ENCODE results near the gene HIPK3. TPM values are rescaled to one million over a fixed set of nuclear protein-coding genes. Genes with fewer than 3 reads are reported as not detected.

HIPK3 gene
- total RNA-seq, 1 experiment from 2014 or later: 68.5 TPM

GRCh38 chr11:33377412-33378370, 120.5 kb downstream of the HIPK3 start:
- CTCF ChIA-PET: no interaction called here
- POLR2A ChIA-PET: no interaction called here
- H3K4me1 Mint-ChIP-seq (ENCODE audit: low read depth, unreplicated experiment): peaks cover 5% of the 10 kb centered on the region
- no peak overlapping the region for H3K4me3 ChIP-seq (ENCODE audit: low read depth, low read length)
- H3K4me1 ChIP-seq: 0 out of 2 replicates have a peak, but pooled peaks cover 7% of the 10 kb centered on the region
- no peaks in the 10 kb centered on the region for H3K36me3 Mint-ChIP-seq (ENCODE audit: insufficient read depth, unreplicated experiment)
- H3K27me3 ChIP-seq (replicated peaks; ENCODE audit: control insufficient read depth, insufficient read depth, low read length): peaks cover 3% of the 10 kb centered on the region
- H3K4me3 Mint-ChIP-seq (ENCODE audit: unreplicated experiment): no peak overlapping the region
- no peaks in the 10 kb centered on the region for H3K36me3 ChIP-seq (ENCODE audit: control insufficient read depth, insufficient read depth, low read length)
- H3K9me3 ChIP-seq: no peaks in the 10 kb centered on the region
- BruUV-seq (replicated peaks): no TSS peak
- TF ChIP-seq CTCF (IDR thresholded peaks at IDR 0.05; ENCODE audit: insufficient read depth in 1 of 2, low read depth in 1 of 2, low read length in 1 of 2, severe bottlenecking in 1 of 2, unreplicated experiment in 1 of 2): no peak
- intact Hi-C loops (cut with micrococcal nuclease; ENCODE audit: unreplicated experiment): no loop called here
- no peak overlapping the region for H3K27ac Mint-ChIP-seq (ENCODE audit: unreplicated experiment)
- no peaks in the 10 kb centered on the region for H3K9me3 Mint-ChIP-seq (ENCODE audit: unreplicated experiment)
- peaks cover 22% of the 10 kb centered on the region for H3K27me3 Mint-ChIP-seq (ENCODE audit: insufficient read depth, unreplicated experiment)
- no peak for DNase-seq

DNA sequence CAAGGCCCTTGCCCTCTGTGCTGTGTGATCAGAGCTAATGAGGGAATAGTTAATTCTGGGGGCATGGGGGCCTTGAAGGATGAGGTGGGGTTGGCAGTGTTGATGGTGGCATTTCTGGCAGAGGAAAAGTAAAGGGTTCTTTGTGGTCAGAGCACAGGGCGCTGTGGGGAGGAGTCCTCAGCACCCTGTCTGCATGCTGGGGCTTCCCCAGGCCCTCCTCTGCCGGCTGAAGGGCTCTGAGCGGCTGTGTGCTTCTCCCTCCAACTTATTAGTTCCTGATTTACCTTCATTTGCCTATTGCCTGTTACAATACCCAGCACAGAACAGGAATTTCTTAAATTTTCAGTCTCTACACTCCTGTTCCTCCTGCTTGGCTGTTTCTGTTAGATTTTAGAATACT, 122.8 kb downstream of the HIPK3 start:
- Histone ChIP-seq H3K4me3 (ENCODE audit: low read depth, low read length) (no peak overlapping the region), H3K9me3 (peaks cover 1% of the 10 kb centered on the region), H3K4me1 (0 out of 2 replicates have a peak, but pooled peaks cover 7% of the 10 kb centered on the region), H3K27me3 (replicated peaks; ENCODE audit: control insufficient read depth, insufficient read depth, low read length) (peaks cover 1% of the 10 kb centered on the region), H3K36me3 (ENCODE audit: control insufficient read depth, insufficient read depth, low read length) (no peaks in the 10 kb centered on the region)
- Mint-ChIP-seq H3K27me3 (ENCODE audit: insufficient read depth, unreplicated experiment) (peaks cover 15% of the 10 kb centered on the region), H3K4me1 (ENCODE audit: low read depth, unreplicated experiment) (peaks cover 5% of the 10 kb centered on the region), H3K9me3 (ENCODE audit: unreplicated experiment) (no peaks in the 10 kb centered on the region), H3K36me3 (ENCODE audit: insufficient read depth, unreplicated experiment) (no peaks in the 10 kb centered on the region), H3K4me3 (ENCODE audit: unreplicated experiment) (no peak overlapping the region), H3K27ac (ENCODE audit: unreplicated experiment) (no peak overlapping the region)
- ChIA-PET POLR2A (no interaction called here), CTCF (no interaction called here)
- intact Hi-C loops (cut with micrococcal nuclease; ENCODE audit: unreplicated experiment): no loop called here
- BruUV-seq (replicated peaks): no TSS peak
- TF ChIP-seq CTCF (IDR thresholded peaks at IDR 0.05; ENCODE audit: insufficient read depth in 1 of 2, low read depth in 1 of 2, low read length in 1 of 2, severe bottlenecking in 1 of 2, unreplicated experiment in 1 of 2): no peak
- DNase-seq: no peak

DNA sequence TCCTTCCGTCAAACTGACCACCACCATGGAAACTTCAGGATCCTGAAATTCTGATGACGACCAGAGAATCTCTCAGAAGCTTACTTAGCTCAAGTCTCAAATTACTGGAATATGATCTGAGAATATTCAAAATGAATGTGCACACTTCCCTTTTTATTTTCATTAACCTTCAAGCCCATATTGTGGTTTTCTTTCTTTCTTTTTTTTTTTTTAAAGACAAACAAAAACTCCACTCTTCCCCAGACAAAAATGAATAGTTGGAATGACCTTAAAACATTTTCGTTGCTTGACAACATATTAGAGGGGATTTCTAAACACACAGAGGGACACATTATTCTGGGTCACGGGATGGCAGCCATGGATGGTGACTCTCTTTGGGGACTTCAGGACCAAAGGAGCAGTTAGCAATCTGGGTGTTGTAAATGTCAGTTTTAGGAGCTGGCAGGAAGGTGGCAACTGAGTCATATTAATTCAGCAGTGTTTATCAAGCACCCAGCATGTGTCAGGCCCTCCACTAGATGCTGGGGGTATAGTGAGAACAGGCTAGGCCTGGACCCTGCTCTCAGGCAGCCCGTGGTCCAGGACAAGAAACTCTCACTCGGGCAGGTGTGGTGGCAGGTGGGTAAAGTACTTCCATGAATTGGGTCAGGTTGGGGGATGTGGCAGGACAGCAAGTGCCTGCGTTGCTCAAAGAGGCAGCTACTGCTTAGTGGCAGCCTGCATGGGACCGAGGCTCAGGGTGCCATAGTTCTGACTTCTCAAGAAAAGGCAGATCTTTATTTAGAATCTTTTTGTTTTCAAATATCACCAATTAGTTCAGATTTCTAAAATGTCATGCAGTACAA, 126.1 kb downstream of the HIPK3 start:
- no peak overlapping the region for H3K4me3 Mint-ChIP-seq (ENCODE audit: unreplicated experiment)
- no peaks in the 10 kb centered on the region; the same call in none of the 2 replicates for H3K27me3 ChIP-seq (replicated peaks; ENCODE audit: control insufficient read depth, insufficient read depth, low read length)
- H3K4me1 ChIP-seq: no peaks in the 10 kb centered on the region
- ChIA-PET POLR2A (no interaction called here), CTCF (interaction anchor here (0.7 kb wide), 1 partner anchor 206 kb away, joined by 4 read pairs; no protein-coding TSS in a partner anchor)
- no peaks in the 10 kb centered on the region for H3K9me3 Mint-ChIP-seq (ENCODE audit: unreplicated experiment)
- TF ChIP-seq CTCF (IDR thresholded peaks at IDR 0.05; ENCODE audit: insufficient read depth in 1 of 2, low read depth in 1 of 2, low read length in 1 of 2, severe bottlenecking in 1 of 2, unreplicated experiment in 1 of 2): no peak
- H3K27ac Mint-ChIP-seq (ENCODE audit: unreplicated experiment): no peak overlapping the region
- no peaks in the 10 kb centered on the region for H3K36me3 ChIP-seq (ENCODE audit: control insufficient read depth, insufficient read depth, low read length)
- no peak for DNase-seq
- no TSS peak for BruUV-seq (replicated peaks)
- peaks cover 9% of the 10 kb centered on the region for H3K27me3 Mint-ChIP-seq (ENCODE audit: insufficient read depth, unreplicated experiment)
- peaks cover 4% of the 10 kb centered on the region for H3K4me1 Mint-ChIP-seq (ENCODE audit: low read depth, unreplicated experiment)
- peaks cover 13% of the 10 kb centered on the region for H3K9me3 ChIP-seq
- no peaks in the 10 kb centered on the region for H3K36me3 Mint-ChIP-seq (ENCODE audit: insufficient read depth, unreplicated experiment)
- H3K4me3 ChIP-seq (ENCODE audit: low read depth, low read length): no peak overlapping the region
- intact Hi-C loops (cut with micrococcal nuclease; ENCODE audit: unreplicated experiment): no loop called here

Data from Caco-2 (cell line).